Activated naive CD4-positive, alpha-beta T cell treated with anti-CD3 and anti-CD28 coated beads, Interleukin-2, amount 50 U/mL, for 24 hours (primary cell): ENCODE measurements around the gene TXN.
A peak's percentile ranks its signal among the peaks of the same experiment; 100 is the strongest.

Experiments
- H3K27ac Mint-ChIP-seq: one replicate; pipeline ENCODE4 v1.8.0; 2021; ENCODE audit warnings: mild to moderate bottlenecking, mixed read lengths
- H3K27me3 Mint-ChIP-seq: one replicate; pipeline ENCODE4 v1.8.0; 2021; ENCODE audit warnings: mixed read lengths
- H3K36me3 Mint-ChIP-seq: one replicate; pipeline ENCODE4 v1.8.0; 2021; ENCODE audit warnings: mixed read lengths
- H3K4me1 Mint-ChIP-seq: one replicate; pipeline ENCODE4 v1.8.0; 2021; ENCODE audit warnings: mixed read lengths
- H3K4me3 Mint-ChIP-seq: one replicate; pipeline ENCODE4 v1.8.0; 2021; ENCODE audit warnings: mild to moderate bottlenecking, mixed read lengths
- H3K9me3 Mint-ChIP-seq: one replicate; pipeline ENCODE4 v1.8.0; 2021; ENCODE audit warnings: mixed read lengths

Gene TXN

GRCh38 chr9:110256380-110257096 is at the start of gene TXN:
Gene TXN, minus strand, starts transcription at chr9:110256507. Its CDS starts 72 bp downstream, at chr9:110256435.
- Mint-ChIP-seq H3K36me3 (peaks cover 4% of the 10 kb centered on the region), H3K27ac (peak within 1 kb of the TSS; percentile 98), H3K27me3 (no peaks in the 10 kb centered on the region), H3K9me3 (no peaks in the 10 kb centered on the region), H3K4me3 (peak within 1 kb of the TSS; percentile 95), H3K4me1 (peaks cover 45% of the 10 kb centered on the region)

- H3K36me3 Mint-ChIP-seq: peaks cover 2% of the 10 kb centered on the region
- no peaks in the 10 kb centered on the region for H3K4me1 Mint-ChIP-seq
- H3K4me3 Mint-ChIP-seq: no peak overlapping the region
- no peak overlapping the region for H3K27ac Mint-ChIP-seq
- H3K9me3 Mint-ChIP-seq: no peaks in the 10 kb centered on the region
- H3K27me3 Mint-ChIP-seq: peaks cover 4% of the 10 kb centered on the region
Measured at GRCh38 chr9:110303133-110303532, 46.8 kb upstream of the TXN start.

- Mint-ChIP-seq H3K9me3 (no peaks in the 10 kb centered on the region), H3K36me3 (peaks cover 2% of the 10 kb centered on the region), H3K4me3 (no peak overlapping the region), H3K4me1 (no peaks in the 10 kb centered on the region), H3K27ac (no peak overlapping the region), H3K27me3 (peaks cover 5% of the 10 kb centered on the region)
Measured at GRCh38 chr9:110298043-110298605, 41.8 kb upstream of the TXN start.

DNA sequence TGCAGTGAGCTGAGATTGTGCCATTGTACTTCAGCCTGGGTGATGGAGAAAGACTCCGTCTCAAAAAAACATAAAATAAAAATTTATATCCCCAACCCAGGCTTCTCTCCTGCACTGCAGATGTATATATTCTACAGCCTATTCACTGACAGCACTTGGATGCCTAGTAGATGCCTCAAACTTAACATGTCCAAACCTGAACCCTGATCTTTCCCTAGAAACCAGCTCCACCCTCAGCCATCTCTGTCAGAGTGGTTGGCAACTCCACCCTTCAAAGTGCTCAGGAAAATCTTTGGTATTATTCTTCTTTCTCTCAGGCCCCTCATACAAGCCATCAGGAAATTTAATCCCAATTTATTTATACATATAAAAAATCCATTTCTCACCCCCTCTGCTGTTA is 36.9 kb upstream of the TXN start:
- Mint-ChIP-seq H3K9me3 (no peaks in the 10 kb centered on the region), H3K27me3 (peaks cover 4% of the 10 kb centered on the region), H3K4me3 (no peak overlapping the region), H3K27ac (no peak overlapping the region), H3K4me1 (no peaks in the 10 kb centered on the region), H3K36me3 (no peaks in the 10 kb centered on the region)

DNA sequence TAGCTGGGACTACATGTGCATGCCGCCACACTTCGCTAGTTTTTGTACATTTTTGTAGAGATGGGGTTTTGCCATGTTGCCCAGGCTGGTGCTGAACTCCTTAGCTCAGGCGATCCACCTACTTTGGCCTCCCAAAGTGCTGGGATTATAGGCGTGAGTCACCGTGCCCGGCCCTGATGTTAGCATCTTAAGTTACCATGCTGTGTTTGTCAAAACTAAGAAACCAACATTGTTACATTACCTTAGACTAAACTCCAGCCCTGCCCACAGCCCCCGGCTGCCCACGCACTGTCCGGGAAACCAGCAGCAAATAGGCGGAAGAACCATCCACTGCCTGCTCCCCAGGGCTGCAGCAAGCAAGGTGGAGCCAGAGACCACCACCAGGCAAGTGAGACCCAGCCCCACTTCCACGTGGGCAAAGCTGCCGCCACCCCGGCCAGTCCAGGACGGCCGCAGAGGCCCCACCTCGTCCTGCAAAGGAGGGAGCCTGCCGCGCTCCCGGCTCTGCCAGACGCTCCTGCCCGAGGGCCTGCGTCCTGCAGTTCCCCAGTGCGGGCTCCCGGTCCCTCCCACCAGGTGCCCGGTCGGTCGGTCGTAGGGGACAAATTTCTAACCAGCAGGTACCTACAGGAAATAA is 35.7 kb upstream of the TXN start:
- Mint-ChIP-seq H3K27ac (no peak overlapping the region), H3K4me3 (no peak overlapping the region), H3K9me3 (no peaks in the 10 kb centered on the region), H3K36me3 (no peaks in the 10 kb centered on the region), H3K27me3 (peaks cover 4% of the 10 kb centered on the region), H3K4me1 (no peaks in the 10 kb centered on the region)

DNA sequence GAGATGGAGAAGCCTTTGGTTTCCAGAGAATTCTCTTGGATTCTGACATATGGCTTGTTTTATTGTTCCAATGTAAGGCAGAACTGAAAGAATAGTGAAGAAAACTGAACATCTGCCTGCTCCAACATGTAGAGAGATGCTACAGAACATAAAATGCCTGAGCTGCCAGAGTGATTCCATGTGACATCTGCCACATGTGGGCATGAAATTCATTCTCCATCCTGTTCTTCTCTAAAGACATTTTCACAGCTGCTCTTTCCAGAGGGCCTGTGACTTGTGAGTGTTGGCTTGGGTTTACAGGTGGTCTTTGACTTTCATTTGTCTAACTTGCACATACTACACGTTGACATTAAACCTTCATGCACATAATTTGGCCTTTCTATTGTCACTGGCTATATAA is 33.7 kb upstream of the TXN start:
- no peaks in the 10 kb centered on the region for H3K4me1 Mint-ChIP-seq
- H3K27me3 Mint-ChIP-seq: peaks cover 5% of the 10 kb centered on the region
- H3K9me3 Mint-ChIP-seq: no peaks in the 10 kb centered on the region
- H3K36me3 Mint-ChIP-seq: no peaks in the 10 kb centered on the region
- no peak overlapping the region for H3K4me3 Mint-ChIP-seq
- H3K27ac Mint-ChIP-seq: no peak overlapping the region

GRCh38 chr9:110288503-110288902 is 32.2 kb upstream of the TXN start:
- H3K9me3 Mint-ChIP-seq: no peaks in the 10 kb centered on the region
- no peaks in the 10 kb centered on the region for H3K4me1 Mint-ChIP-seq
- H3K27me3 Mint-ChIP-seq: peaks cover 1% of the 10 kb centered on the region
- no peak overlapping the region for H3K27ac Mint-ChIP-seq
- H3K36me3 Mint-ChIP-seq: no peaks in the 10 kb centered on the region
- H3K4me3 Mint-ChIP-seq: no peak overlapping the region

DNA sequence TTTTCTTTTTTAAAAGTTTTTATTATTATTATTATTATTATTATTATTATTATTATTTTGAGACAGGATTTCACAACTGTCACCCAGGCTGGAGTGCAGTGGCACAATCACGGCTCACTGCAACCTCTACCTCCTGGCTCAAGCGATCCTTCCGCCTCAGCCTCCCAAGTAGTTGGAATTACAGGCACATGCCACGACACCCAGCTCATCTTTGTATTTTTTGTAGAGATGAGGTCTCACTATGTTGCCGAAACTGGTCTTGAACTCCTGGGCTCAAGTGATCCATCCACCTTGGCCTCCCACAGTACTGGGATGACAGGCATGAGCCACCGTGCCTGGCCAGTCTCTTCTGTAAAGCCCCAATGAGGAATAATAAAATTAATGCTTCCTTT is 31.0 kb upstream of the TXN start:
- Mint-ChIP-seq H3K4me3 (no peak overlapping the region), H3K9me3 (no peaks in the 10 kb centered on the region), H3K27ac (no peak overlapping the region), H3K36me3 (no peaks in the 10 kb centered on the region), H3K4me1 (no peaks in the 10 kb centered on the region), H3K27me3 (peaks cover 1% of the 10 kb centered on the region)

- no peaks in the 10 kb centered on the region for H3K9me3 Mint-ChIP-seq
- no peak overlapping the region for H3K4me3 Mint-ChIP-seq
Measured at GRCh38 chr9:110284211-110284844, 28.0 kb upstream of the TXN start.

GRCh38 chr9:110283751-110284150 is 27.4 kb upstream of the TXN start:
- Mint-ChIP-seq H3K27me3 (peaks cover 2% of the 10 kb centered on the region), H3K4me1 (no peaks in the 10 kb centered on the region), H3K36me3 (no peaks in the 10 kb centered on the region), H3K27ac (no peak overlapping the region), H3K4me3 (no peak overlapping the region), H3K9me3 (no peaks in the 10 kb centered on the region)

More at GRCh38 chr9:110284211-110284844, 28.0 kb upstream of the TXN start:
- Mint-ChIP-seq H3K27me3 (peaks cover 1% of the 10 kb centered on the region), H3K36me3 (no peaks in the 10 kb centered on the region), H3K4me1 (no peaks in the 10 kb centered on the region), H3K27ac (no peak overlapping the region)

DNA sequence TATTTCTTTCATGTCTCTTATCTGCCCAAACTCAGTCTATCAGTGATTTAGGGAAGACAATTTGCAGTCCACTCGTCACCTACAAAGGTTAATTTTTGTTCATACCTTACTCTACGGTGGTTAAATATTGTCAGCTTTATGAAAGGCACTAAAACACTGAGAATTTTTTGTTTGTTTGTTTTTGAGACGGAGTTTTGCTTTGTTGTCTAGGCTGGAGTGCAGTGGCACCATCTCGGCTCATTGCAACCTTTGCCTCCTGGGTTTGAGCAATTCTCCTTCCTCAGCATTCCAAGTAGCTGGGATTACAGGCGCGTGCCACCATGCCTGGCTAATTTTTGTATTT is 26.4 kb upstream of the TXN start:
- no peak overlapping the region for H3K27ac Mint-ChIP-seq
- no peaks in the 10 kb centered on the region for H3K9me3 Mint-ChIP-seq
- H3K4me3 Mint-ChIP-seq: no peak overlapping the region
- H3K27me3 Mint-ChIP-seq: peaks cover 2% of the 10 kb centered on the region
- H3K4me1 Mint-ChIP-seq: peaks cover 3% of the 10 kb centered on the region
- no peaks in the 10 kb centered on the region for H3K36me3 Mint-ChIP-seq

- Mint-ChIP-seq H3K27ac (no peak overlapping the region), H3K4me3 (no peak overlapping the region), H3K27me3 (peaks cover 2% of the 10 kb centered on the region), H3K4me1 (peaks cover 3% of the 10 kb centered on the region), H3K9me3 (no peaks in the 10 kb centered on the region), H3K36me3 (no peaks in the 10 kb centered on the region)
Measured at GRCh38 chr9:110282018-110282738, 25.9 kb upstream of the TXN start.

- H3K27me3 Mint-ChIP-seq: peaks cover 1% of the 10 kb centered on the region
- no peaks in the 10 kb centered on the region for H3K36me3 Mint-ChIP-seq
- H3K4me1 Mint-ChIP-seq: peaks cover 3% of the 10 kb centered on the region
- H3K9me3 Mint-ChIP-seq: no peaks in the 10 kb centered on the region
- H3K27ac Mint-ChIP-seq: no peak overlapping the region
- H3K4me3 Mint-ChIP-seq: no peak overlapping the region
Measured at GRCh38 chr9:110278080-110278707, 21.9 kb upstream of the TXN start.

- Mint-ChIP-seq H3K4me1 (peaks cover 3% of the 10 kb centered on the region), H3K36me3 (no peaks in the 10 kb centered on the region), H3K27ac (no peak overlapping the region), H3K27me3 (peaks cover 1% of the 10 kb centered on the region), H3K9me3 (no peaks in the 10 kb centered on the region), H3K4me3 (no peak overlapping the region)
Measured at GRCh38 chr9:110276781-110277180, 20.5 kb upstream of the TXN start.
